Measurements from ENCODE around the gene TTLL6.

DNA sequence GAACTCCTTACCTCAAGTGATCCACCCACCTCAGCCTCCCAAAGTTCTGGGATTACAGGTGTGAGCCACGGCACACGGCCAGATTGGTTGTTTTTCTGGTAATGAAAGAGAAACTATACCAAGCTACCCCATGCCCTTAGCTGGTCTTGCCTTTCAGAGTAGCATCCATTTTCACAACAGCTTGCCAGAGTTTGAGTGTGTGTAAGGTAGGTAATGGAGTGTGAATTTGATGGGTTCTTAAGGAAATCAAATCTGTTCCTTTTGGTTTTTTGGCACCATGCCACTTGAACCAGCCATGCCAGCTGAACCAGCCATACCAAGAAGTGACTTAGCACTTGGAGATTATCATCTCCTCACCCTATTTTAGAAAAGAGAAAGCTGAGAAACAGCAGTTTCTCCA is 18.9 kb upstream of the TTLL6 start:
- TF ChIP-seq, protein P1, sequence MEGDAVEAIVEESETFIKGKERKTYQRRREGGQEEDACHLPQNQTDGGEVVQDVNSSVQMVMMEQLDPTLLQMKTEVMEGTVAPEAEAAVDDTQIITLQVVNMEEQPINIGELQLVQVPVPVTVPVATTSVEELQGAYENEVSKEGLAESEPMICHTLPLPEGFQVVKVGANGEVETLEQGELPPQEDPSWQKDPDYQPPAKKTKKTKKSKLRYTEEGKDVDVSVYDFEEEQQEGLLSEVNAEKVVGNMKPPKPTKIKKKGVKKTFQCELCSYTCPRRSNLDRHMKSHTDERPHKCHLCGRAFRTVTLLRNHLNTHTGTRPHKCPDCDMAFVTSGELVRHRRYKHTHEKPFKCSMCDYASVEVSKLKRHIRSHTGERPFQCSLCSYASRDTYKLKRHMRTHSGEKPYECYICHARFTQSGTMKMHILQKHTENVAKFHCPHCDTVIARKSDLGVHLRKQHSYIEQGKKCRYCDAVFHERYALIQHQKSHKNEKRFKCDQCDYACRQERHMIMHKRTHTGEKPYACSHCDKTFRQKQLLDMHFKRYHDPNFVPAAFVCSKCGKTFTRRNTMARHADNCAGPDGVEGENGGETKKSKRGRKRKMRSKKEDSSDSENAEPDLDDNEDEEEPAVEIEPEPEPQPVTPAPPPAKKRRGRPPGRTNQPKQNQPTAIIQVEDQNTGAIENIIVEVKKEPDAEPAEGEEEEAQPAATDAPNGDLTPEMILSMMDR (IDR thresholded peaks at IDR 0.05) = no peak
- TF ChIP-seq MYC (IDR thresholded peaks at IDR 0.05; ENCODE audit: borderline replicate concordance, low read length) = no peak
- no peak for TF ChIP-seq PHF8 (IDR thresholded peaks at IDR 0.05; ENCODE audit: borderline replicate concordance, low read depth)
- no peak for TF ChIP-seq JUN (IDR thresholded peaks at IDR 0.05)
- no peak for TF ChIP-seq ESRRA (IDR thresholded peaks at IDR 0.05; ENCODE audit: borderline replicate concordance, low read length)
- no peak for TF ChIP-seq POLR2A (IDR thresholded peaks at IDR 0.05; ENCODE audit: low read length)
- no peak for TF ChIP-seq EP300 (IDR thresholded peaks at IDR 0.05)
- TF ChIP-seq NR3C1 (IDR thresholded peaks at IDR 0.05) = no peak
- TF ChIP-seq, protein P2, sequence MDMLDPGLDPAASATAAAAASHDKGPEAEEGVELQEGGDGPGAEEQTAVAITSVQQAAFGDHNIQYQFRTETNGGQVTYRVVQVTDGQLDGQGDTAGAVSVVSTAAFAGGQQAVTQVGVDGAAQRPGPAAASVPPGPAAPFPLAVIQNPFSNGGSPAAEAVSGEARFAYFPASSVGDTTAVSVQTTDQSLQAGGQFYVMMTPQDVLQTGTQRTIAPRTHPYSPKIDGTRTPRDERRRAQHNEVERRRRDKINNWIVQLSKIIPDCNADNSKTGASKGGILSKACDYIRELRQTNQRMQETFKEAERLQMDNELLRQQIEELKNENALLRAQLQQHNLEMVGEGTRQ (IDR thresholded peaks at IDR 0.05) = no peak
- no peak for TF ChIP-seq CEBPB (IDR thresholded peaks at IDR 0.05)
- no peak for TF ChIP-seq ZC3H11A (IDR thresholded peaks at IDR 0.05)
- no peak for TF ChIP-seq JUNB (IDR thresholded peaks at IDR 0.05)
- TF ChIP-seq RCOR1 (IDR thresholded peaks at IDR 0.05; ENCODE audit: low read depth, low read length) = no peak
